Kidney (tissue), 14 donors: ENCODE data around the gene SCFD2. TPM values are rescaled to one million over a fixed set of nuclear protein-coding genes. Genes with fewer than 3 reads are reported as not detected.

ENCODE experiments used
- DNase-seq, 5 donors: peaks; one replicate each; pipeline ENCODE4 v3.0.0-alpha.2; 2013 to 2020
- FAIRE-seq: peaks from 2 replicates; lab custom pipeline; 2012; peaks lifted over from hg19 to GRCh38; lab: Jason Lieb, UNC
- H3K27ac ChIP-seq, 2 donors: one replicate each; pipeline ENCODE4 v1.7.0; 2013; ENCODE audit warnings: low read depth in 2 of 2, low read length in 2 of 2, inconsistent platforms in 1 of 2
- H3K27me3 ChIP-seq: one replicate; pipeline ENCODE4 v1.7.1; 2013; ENCODE audit warnings: low read length, inconsistent platforms; ENCODE audit not compliant: control insufficient read depth, insufficient read depth
- H3K36me3 ChIP-seq, 3 donors: one replicate each; pipeline versions ENCODE4 v1.7.0 to v1.7.1; 2013; ENCODE audit warnings: low read length in 3 of 3, control low read depth in 1 of 3, inconsistent platforms in 1 of 3; ENCODE audit not compliant: insufficient read depth in 3 of 3, control insufficient read depth in 2 of 3
- H3K4me1 ChIP-seq, 3 donors: one replicate each; pipeline versions ENCODE4 v1.7.0 to v1.7.1; 2013; ENCODE audit warnings: low read length in 3 of 3, inconsistent platforms in 1 of 3, low read depth in 1 of 3; ENCODE audit not compliant: control insufficient read depth in 2 of 3, insufficient read depth in 2 of 3
- H3K4me3 ChIP-seq, 3 donors: one replicate each; pipeline versions ENCODE4 v1.7.0 to v1.8.1; 2013; ENCODE audit warnings: low read length in 3 of 3, control low read depth in 1 of 3, inconsistent platforms in 1 of 3
- H3K9ac ChIP-seq, 3 donors: one replicate each; pipeline versions ENCODE4 v1.7.0 to v1.7.1; 2013; ENCODE audit warnings: low read length in 3 of 3, control low read depth in 1 of 3, inconsistent platforms in 1 of 3
- H3K9me3 ChIP-seq, 3 donors: one replicate each; pipeline versions ENCODE4 v1.7.0 to v1.7.1; 2013; ENCODE audit warnings: low read length in 3 of 3, control low read depth in 1 of 3, inconsistent platforms in 1 of 3; ENCODE audit not compliant: control insufficient read depth in 2 of 3, insufficient read depth in 1 of 3
- CTCF ChIP-seq: IDR thresholded peaks from 3 replicates; pipeline ENCODE4 v1.5.1; 2012; ENCODE audit warnings: mild to moderate bottlenecking, moderate library complexity, borderline replicate concordance; ENCODE audit not compliant: insufficient read depth; ENCODE audit errors: extremely low read depth
- intact Hi-C: fragments of 100-400 bp; cut with DNase I; formaldehyde crosslinking; loops from one replicate; pipeline ENCODE4 v1.11.1; 2022
- polyA plus RNA-seq: library from polyadenylated mRNA; stranded (reverse); fragments of 350-450 nt; fragmentation: Illumina TruSeq; extraction: RNeasy Lipid Tissue Mini Kit (QIAGEN cat#74804); gene quantifications from one replicate; pipeline ENCODE4 v1.2.3, GENCODE V29; 2014; ENCODE audit warnings: low read depth, low replicate concordance; ENCODE audit not compliant: insufficient read depth
- total RNA-seq: library from RNA; stranded (reverse); fragmentation: NEBNext Ultra II Directional; extraction: Animal tissue kit (Norgen Biotek cat#: 25700); gene quantifications from one replicate; pipeline ENCODE4 v1.2.1, GENCODE V29; 2021
- donor health status: control.
- donor health status: control.
- donor health status: control.
- donor health status: control.
- donor health status: control.
- donor health status: DM: yes; HTN: yes; CAD: no.
- donor health status: Normal renal cell carcinoma (clear cell type).

The SCFD2 gene
- total and polyA plus RNA-seq, 2 donors from 2014 or later = 6.1 to 20.8 TPM

GRCh38 chr4:52907510-52907909 is 458.4 kb downstream of the SCFD2 start:
- intact Hi-C loops = no loop called here
- H3K4me1 ChIP-seq = no peaks in the 10 kb centered on the region

GRCh38 chr4:52904421-52904820 is 461.4 kb downstream of the SCFD2 start:
- Histone ChIP-seq H3K4me3 (no peak overlapping the region), H3K4me1 (no peaks in the 10 kb centered on the region), H3K9ac (no peak overlapping the region), H3K36me3 (no peaks in the 10 kb centered on the region), H3K27ac (no peak overlapping the region), H3K27me3 (no peaks in the 10 kb centered on the region), H3K9me3 (no peaks in the 10 kb centered on the region)
- intact Hi-C loops = no loop called here
- TF ChIP-seq CTCF = no peak
- DNase-seq (no peak), FAIRE-seq (no peak)

More at GRCh38 chr4:52907510-52907909, 458.4 kb downstream of the SCFD2 start:
- no peak overlapping the region for H3K4me3 ChIP-seq
- no peak overlapping the region for H3K27ac ChIP-seq
- H3K36me3 ChIP-seq = no peaks in the 10 kb centered on the region
- no peaks in the 10 kb centered on the region for H3K27me3 ChIP-seq
- no peaks in the 10 kb centered on the region for H3K9me3 ChIP-seq
- TF ChIP-seq CTCF = no peak
- no peak overlapping the region for H3K9ac ChIP-seq
- FAIRE-seq = no peak
- DNase-seq = no peak

- no peaks in the 10 kb centered on the region for H3K4me1 ChIP-seq
- TF ChIP-seq CTCF = no peak
- H3K4me3 ChIP-seq = no peak overlapping the region
- H3K9ac ChIP-seq = no peak overlapping the region
- FAIRE-seq (no peak), DNase-seq (no peak)
- intact Hi-C loops = no loop called here
- no peaks in the 10 kb centered on the region for H3K27me3 ChIP-seq
- no peak overlapping the region for H3K27ac ChIP-seq
- H3K36me3 ChIP-seq = no peaks in the 10 kb centered on the region
- H3K9me3 ChIP-seq = no peaks in the 10 kb centered on the region
Observed at GRCh38 chr4:52903273-52903672, 462.6 kb downstream of the SCFD2 start.

GRCh38 chr4:52894443-52894842 is 471.4 kb downstream of the SCFD2 start:
- DNase-seq (no peak), FAIRE-seq (no peak)
- H3K27ac ChIP-seq = no peak overlapping the region
- H3K36me3 ChIP-seq = no peaks in the 10 kb centered on the region
- H3K4me1 ChIP-seq = peaks cover 0 to 3% (median 0%) of the 10 kb centered on the region in 3 donors
- no peak for TF ChIP-seq CTCF
- H3K9me3 ChIP-seq = no peaks in the 10 kb centered on the region
- H3K9ac ChIP-seq = no peak overlapping the region
- H3K27me3 ChIP-seq = no peaks in the 10 kb centered on the region
- H3K4me3 ChIP-seq = no peak overlapping the region
- intact Hi-C loops = no loop called here
